SH-SY5Y (cell line): ENCODE results near the gene SGSM2.

Experiments used
- GATA2 ChIP-seq: IDR thresholded peaks from 2 replicates; pipeline ENCODE4 v1.6.1; 2011; ENCODE audit warnings: mild to moderate bottlenecking, low read depth, low read length
- GATA3 ChIP-seq: IDR thresholded peaks from 2 replicates; pipeline ENCODE4 v1.6.1; 2011; ENCODE audit warnings: low read depth, mild to moderate bottlenecking, low read length, moderate library complexity

SGSM2 gene

DNA sequence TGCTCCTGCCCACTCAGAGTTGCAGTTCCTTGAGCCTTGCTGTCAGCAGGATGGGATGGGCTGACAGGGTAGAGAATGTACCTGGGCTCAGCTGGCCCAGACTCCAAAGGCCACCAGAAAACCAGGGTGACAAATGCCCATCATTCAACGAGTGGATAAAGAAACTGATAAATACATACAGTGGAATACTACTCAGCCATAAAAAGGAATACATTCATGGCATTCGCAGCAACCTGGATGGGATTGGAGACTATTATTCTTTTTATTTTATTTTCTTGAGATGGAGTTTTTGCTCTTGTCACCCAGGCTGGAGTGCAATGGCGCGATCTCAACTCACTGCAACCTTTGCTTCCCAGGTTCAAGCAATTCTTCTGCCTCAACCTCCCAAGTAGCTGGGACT is 19.9 kb downstream of the SGSM2 start:
- TF ChIP-seq GATA2 (no peak), GATA3 (no peak)

DNA sequence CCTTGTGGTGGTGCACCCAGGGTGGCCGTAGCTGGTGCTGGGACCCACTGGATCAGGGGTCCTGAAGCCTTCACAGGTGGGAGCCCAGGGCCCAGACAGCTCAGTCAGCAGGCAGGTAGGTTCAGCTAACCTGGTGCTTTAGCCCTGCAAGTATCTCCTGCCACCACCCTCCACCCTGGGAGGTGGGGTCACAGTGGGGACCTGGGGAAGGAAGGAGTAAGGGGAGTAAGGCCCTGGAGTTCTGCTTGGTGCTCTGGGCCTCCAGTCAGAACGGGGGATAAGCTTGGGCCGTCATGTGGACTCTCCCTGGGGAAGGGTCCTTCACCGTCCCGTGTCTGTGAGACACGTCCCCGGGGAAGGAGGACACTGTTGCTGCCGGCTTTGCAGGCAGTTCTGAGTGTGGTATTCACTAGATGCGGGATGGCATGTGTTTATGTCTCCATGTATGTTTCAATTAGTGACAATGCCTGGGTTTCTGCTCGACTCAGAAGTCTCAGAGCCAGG is 20.7 kb downstream of the SGSM2 start:
- TF ChIP-seq GATA3 (no peak), GATA2 (no peak)

DNA sequence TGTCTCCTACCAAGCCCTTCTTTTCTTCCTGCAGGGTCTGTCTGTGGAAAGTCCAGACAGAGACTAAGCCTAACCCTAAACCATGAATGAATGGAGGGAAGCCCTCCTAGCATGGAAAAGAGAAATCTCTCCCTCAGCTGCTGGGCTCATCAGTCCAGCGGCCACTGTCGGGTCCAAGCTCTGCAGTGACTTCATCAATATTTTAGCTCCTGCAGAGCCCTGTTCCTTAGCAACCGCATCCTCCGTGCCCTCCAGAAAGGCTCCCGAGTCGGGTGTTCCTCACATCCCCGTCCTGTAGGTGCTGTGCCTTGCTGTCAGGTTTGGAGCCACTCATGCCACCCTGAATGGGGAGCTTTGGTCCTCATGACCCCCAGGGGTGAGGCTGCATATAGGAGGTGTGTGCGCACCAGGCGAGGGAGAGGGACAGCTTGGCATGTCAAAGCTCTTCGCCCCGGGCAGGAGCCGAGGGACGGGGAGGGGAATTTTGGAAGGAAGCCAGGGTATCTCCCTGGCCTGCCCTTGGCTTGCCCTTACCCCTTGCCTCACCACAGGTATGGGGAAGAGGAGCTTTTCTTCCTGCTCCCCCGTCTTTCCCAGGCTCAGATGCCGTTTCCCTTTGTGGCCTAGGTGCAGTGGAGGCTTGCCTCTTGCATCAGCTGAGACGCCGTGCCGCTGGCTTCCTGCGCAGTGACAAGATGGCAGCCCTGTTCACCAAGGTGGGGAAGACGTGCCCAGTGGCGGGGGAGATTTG is 23.9 kb downstream of the SGSM2 start:
- TF ChIP-seq GATA3 (no peak), GATA2 (no peak)

DNA sequence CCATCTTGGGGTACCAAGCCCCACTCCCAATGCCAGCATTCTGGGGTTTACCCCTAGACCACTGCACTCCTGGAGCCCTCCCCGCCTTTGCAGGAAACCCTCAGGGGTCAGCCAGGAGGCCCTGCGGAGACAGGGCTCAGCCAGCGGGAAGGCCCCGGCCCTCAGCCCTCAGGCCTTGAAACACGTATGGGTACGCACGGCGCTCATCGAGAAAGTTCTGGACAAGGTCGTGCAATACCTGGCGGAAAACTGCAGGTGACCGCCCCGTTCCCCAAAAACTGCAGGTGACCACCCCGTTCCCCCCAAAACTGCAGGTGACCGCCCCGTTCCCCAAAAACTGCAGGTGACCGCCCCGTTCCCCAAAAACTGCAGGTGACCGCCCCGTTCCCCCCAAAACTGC is 24.7 kb downstream of the SGSM2 start:
- no peak for TF ChIP-seq GATA2
- no peak for TF ChIP-seq GATA3

DNA sequence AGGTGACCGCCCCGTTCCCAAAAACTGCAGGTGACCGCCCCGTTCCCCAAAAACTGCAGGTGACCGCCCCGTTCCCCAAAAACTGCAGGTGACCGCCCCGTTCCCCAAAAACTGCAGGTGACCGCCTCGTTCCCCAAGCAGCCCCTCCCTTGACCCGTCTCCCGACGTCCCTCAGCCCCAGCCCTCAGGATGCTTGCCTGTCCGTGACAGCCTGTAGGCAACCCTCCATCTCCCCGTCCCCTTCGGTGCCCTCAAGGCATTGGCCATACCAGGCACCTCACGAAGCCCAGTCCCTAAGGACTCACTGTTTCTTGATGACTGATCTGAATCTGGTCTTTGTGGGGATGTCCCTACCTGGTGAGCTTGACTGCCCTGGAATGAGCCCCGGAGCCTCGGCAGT is 25.1 kb downstream of the SGSM2 start:
- TF ChIP-seq GATA2, result no peak

DNA sequence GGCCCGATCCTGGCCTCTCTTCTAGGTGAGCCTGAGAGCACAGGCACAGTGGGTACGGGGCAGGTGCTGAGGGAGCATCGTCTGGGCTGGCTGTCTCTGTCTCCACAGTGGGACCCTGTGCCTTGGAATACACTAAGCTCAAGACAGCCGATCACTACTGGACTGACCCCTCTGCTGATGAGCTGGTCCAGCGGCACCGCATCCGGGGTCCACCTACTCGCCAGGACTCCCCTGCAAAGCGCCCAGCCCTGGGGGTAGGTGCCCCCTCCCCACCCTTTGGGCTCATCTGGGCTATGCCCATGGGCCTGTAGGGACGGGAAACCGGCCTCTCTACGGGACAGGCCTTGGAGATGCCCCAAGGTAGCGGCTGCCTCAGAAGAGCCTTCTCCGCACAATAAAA is 25.6 kb downstream of the SGSM2 start:
- TF ChIP-seq GATA2 (no peak), GATA3 (no peak)

DNA sequence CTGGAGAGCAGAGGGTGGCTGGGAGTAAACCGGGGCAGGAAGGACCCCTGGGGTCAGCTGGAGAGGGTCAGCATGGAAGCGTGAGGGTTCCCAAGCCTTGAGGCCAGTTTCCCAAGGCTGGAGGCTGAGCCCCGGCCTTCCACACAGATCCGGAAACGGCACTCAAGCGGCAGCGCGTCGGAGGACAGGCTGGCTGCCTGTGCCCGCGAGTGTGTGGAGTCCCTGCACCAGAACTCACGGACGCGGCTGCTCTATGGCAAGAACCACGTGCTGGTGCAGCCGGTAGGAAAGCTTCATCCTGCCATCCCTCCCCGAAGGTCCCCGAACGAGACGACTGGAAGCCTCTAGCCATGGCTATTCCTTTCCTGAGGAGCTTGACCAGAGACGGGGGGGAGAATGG is 26.0 kb downstream of the SGSM2 start:
- no peak for TF ChIP-seq GATA2
- TF ChIP-seq GATA3, result no peak

DNA sequence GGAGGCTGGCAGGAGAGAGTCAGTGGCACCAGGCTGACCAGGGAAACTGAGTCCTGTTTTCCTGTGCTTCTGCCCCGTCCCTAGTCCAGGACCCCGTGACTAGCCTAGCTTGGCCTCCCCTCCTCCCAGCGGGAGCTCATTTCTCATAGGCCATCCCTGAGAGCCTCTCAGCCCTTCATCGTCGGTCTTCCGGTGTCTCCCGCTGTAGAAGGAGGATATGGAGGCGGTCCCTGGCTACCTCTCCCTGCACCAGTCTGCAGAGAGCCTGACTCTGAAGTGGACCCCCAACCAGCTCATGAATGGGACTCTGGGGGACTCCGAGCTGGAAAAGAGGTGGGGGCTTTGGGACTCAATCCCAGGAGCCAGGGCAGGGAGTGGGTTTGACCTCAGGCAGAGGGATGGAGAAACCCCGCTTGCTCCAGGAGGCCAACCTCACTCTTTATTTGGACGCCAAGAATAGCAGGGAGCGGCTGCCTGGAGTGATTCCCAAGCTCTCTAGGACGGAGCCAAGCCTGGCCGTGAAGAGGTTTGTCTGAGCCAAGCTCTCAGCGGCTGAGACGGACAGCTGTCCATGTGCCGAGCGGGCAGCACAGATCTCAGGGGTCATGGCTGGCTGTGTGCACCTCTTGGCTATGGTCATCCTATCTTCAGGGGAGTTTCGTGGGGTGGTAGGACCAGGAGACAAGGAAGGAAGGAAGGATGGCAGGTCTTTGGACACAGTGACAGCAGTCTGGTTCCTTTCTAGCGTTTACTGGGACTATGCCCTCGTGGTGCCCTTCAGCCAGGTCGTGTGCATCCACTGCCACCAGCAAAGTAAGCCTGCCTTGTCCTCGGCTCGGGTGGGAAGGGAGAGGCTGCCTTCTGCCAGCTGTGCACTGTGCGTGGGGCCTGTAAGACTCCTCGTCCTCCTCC is 26.8 kb downstream of the SGSM2 start:
- TF ChIP-seq GATA2 (no peak), GATA3 (no peak)

DNA sequence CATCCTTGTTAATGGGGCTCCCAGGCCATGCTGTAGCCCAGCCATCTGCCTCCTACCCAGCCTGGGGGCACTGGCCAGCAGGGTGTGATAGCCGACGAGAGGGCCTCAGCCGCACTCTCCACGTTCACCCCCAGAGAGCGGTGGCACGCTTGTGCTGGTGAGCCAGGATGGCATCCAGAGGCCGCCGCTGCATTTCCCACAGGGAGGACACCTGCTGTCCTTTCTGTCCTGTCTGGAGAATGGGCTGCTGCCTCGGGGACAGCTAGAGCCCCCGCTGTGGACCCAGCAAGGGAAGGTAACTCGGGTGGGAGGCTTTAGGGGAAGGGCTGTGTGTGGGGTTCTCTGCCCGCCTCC is 27.4 kb downstream of the SGSM2 start:
- TF ChIP-seq GATA3 (no peak), GATA2 (no peak)

DNA sequence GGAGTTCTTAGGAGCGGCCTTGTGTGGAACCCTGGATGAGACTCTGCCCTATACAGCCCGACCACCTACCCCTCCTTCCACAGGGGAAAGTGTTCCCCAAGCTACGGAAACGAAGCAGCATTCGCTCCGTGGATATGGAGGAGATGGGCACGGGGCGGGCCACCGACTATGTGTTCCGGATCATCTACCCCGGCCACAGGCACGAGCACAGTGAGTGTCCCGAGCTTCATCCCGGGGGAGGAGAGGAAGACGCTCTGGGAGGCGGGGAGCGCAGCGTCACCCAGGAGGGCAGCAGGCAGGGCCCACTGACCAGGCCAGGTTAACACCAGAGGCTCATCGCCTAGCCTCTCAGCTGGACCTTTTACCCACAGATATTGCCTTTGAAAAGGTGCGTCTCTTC is 27.8 kb downstream of the SGSM2 start:
- TF ChIP-seq GATA3 (no peak), GATA2 (no peak)

DNA sequence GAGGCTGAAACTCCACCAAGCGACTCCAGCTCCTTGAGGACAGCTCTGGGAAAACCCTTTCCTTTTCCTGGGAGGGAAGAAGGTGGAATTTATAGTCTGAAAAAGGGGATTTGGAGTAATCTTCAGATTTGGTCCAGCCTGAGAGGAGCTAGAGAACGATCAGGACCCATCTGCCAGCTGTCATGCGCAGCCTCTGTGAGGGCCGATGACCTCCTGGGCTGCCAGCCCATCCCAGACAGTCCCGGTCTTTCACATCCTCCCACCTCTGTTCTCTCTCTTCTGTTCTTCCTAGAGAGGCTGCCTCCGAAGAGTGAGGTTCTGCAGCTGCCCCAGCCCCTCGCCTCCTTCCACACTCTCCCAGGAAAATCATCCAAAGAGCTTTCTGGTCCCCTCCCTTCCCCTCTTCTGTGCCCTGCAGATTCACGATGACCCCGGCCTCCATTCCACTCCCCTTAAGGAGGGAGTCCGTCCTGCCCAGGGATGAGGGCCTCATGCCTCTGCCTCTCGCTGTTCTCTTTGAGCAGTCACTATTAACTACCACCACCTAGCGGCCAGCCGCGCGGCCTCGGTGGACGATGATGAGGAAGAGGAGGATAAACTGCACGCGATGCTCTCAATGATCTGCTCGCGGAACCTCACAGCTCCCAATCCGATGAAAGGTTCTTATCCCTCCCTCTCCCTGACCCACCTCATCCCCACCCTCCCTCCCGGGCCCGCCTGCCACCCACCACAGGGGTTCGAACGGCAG is 29.6 kb downstream of the SGSM2 start:
- TF ChIP-seq GATA2 (no peak), GATA3 (no peak)

DNA sequence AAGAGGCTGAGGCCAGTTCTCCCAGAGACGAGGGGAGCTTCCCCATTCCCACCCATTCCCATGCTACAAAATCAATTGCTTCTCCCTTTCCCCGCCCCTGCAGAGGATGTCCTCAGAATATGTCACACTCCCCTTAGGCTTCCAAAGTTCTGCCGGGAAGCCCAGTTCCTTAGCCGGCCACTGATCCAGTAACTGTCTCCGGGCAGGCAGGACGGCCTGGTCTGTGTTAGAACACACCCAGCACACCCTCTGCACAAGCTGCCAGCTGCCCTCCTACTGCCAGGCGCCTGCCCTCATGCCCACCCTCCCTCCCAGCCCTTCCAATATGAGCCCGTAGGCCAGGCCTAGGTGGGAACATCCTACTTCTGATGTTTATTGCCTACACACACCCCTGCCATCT is 31.1 kb downstream of the SGSM2 start:
- TF ChIP-seq GATA3 (no peak), GATA2 (no peak)

DNA sequence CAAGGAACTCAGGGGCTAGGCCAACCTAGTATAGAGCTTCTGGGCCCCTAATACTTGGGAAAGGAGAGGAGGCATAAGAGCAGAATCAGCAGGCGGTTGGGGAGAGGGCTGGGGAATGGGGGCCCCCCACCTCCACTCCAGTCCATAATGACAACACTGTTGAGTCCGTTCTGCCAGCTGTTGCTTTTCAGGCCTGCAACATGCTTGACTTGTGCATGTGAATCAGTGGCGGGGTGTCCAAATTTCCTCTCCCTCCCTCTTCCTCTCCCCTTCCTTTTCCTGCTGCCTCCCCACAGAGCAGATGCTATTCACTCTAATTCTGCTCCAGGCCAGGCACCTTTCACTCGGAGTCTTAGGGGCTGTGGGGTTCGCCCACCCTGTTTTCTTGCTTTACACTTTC is 31.7 kb downstream of the SGSM2 start:
- TF ChIP-seq GATA3 (no peak), GATA2 (no peak)

DNA sequence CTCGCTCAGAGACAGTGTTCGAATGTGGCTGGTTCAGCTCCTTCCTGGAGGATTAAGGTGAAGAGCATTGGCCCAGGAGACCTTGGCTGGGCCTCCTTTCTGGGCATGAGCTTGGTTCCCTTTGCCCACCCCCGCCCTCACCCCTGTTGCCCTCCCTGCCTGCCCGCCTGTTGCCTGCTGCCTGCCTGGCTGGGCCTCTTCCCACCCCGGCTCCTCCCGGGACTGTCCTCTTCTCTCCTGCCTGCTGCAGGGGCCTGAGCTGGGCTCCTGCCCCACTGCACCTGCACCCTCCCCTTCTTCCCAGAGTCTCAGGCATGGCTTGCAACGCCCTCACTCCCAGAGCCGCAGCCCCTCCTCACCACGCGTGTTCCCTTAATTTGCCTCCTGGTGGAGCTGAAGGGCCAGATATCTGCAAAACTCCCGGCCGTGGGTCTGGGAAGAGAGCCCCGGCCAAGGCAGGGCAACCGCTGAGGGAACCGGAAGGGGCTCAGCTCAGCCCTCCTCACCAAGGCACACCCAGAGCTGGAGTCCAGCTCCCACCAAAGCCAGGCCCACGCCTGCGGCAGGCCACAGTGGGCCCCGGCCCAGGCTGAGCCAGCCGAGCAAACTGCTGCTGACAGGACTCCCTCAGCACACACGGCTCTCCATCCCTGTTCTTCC is 32.4 kb downstream of the SGSM2 start:
- TF ChIP-seq GATA2, result no peak
- TF ChIP-seq GATA3, result no peak

DNA sequence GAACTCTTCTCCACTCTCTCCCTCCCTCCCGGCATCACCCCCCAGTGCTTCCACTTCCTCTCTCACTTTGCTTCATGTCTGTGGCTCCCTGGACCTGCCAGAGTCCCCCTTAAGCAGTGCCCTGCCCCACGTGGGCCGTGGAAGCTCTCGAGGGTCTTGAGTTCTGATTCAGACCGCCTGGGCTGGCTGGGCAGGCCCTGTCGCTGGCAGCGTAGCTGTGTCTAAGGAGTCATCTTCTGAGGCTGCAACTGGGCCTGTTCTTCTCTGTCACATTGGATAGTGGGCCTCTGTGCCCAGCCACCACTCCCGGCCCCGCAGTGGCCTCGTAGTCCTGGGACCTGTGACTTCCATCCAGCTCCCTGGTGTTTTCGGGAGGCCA is 32.9 kb downstream of the SGSM2 start:
- TF ChIP-seq GATA3 (no peak), GATA2 (no peak)
